SIG-M5 treated with dmso at 0.1 percent for 504 hours (cell line): ENCODE data around the gene ATP5PB.

Source experiments
- DNase-seq: peaks from one replicate; lab custom pipeline; 2025; ENCODE audit not compliant: unreplicated experiment; lab: John Stamatoyannopoulos, UW

The ATP5PB gene

GRCh38 chr1:111446546-111446945, 2.7 kb upstream of the ATP5PB start:
- no peak for DNase-seq

- no peak for DNase-seq
Measured at GRCh38 chr1:111446967-111447892, 2.0 kb upstream of the ATP5PB start.

DNA sequence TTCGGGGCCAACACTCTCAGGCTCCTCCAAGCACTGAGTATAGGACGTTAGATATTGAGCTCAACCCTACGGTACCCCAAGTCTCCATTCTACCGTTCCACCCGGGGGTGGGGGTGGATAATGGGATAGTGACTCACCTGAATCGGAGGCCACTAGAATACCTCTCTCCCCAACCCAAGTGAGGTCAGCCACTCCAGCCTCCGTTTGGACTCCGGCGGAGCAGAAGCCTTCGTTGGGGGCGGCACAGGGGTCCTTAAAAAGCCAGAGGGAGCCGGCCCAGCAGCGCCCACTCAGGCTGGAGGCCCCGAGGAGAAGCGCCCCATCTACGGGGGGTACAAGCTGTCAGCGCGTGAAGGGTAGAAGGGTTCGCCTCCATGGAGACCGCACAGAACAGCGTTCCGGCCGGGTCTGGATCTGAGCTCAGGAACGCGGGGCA, 764 bp upstream of the ATP5PB start:
- DNase-seq = no peak

DNA sequence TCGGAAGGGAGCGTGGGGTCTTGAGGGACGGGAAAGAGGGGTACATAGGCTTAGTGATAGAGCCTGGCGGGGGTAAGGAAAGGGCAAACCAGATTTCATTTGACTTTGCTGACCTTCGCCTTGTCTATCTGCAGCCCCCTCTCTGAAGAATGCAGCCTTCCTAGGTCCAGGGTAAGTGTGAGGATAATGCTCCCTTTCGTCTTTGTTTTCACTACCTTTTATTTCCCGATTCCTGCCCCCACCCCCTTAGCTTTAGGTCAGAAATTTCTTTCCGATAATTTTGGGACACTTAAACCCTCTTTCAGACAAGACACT, 396 bp downstream of the ATP5PB start:
- no peak for DNase-seq

DNA sequence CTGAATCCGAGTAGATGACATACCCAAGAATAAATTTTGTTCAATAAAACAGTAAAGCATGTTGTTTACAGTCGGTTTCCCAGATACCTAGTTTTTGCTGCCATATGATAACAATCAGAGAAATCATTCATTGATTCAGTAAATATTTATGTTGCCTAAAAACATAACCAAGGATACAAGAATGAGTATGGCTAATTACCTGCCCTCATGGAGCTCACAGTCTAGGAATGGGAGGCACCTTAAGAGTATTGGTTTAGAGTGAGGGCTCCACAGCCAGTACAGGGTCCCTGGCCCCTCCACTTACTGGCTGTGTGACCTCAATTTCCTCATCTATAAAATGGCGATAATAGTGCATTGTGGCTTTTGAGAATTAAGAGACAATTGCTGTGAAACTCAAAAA, 921 bp downstream of the ATP5PB start:
- no peak for DNase-seq

- DNase-seq = no peak
Measured at GRCh38 chr1:111452581-111452980, 3.3 kb downstream of the ATP5PB start.

DNA sequence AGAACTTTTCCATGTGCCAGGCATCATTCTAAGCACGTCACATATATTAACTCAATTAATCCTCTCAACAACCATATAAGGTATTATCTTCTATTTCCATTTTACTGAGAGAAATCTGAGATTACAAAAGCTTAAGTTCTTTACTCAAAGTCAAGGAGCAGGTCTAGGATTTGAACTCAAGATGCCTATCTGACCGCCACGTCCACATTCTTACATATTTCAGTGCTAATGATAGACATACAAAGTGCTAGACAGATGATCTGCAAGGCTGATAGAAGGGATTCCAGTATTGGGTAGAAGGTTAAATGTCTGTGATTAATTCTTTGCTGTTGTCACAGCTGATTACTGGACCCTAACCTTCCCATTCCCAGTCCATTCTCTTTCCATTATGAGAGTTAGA, 4.4 kb downstream of the ATP5PB start:
- DNase-seq = no peak

DNA sequence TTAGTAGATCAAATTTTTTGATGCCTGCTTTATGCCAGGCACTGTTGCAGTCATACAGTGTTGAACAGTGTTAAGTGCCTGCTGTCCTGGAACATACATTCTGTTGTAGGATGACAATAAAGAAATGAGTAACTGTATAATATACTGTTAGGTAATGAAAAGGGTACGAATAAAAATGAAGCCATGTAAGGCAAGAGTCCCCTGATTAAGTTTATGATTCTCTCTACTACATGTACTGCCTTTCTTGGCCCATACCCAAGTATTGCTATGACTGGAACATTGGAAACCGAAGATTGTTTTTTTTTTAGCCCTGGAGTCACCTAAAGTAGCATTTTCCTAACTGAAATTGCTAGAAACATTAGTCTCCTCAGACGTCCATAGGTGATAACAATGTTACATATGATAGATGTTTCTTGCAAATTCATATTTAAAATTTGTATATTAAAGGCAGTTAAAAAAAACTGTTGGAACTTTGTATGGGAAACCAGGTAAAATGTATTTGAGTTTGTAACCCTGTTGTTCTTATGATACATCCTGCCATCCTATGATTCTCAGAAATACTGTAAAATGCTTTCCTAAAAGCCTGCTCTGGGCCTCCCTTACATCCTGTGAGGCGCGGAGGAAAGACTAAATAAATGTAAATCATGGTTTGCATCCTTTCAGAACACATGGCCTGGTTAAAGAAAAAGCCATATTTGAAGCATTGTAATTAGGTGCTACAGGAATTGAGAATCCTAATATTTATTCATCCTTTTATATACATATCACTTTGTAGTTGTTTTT, 5.8 kb downstream of the ATP5PB start:
- DNase-seq = no peak

- DNase-seq = no peak
Measured at GRCh38 chr1:111455642-111456031, 6.4 kb downstream of the ATP5PB start.

DNA sequence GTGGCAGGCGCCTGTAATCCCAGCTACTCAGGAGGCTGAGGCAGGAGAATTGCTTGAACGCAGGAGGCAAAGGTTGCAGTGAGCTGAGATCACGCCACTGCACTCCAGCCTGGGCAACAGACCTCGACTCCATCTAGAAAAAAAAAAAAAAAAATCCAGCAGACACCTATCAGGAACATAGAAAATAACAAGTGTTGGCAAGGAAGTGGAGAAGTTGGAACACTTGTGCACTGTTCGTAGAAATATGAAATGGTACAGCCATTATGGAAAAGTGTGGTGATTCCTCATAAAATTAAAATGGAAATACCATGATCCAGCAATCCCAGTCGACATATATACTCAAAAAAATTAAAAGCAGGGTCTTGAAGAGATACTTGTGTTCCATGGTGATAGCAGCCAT, 12.5 kb downstream of the ATP5PB start:
- DNase-seq = no peak

DNA sequence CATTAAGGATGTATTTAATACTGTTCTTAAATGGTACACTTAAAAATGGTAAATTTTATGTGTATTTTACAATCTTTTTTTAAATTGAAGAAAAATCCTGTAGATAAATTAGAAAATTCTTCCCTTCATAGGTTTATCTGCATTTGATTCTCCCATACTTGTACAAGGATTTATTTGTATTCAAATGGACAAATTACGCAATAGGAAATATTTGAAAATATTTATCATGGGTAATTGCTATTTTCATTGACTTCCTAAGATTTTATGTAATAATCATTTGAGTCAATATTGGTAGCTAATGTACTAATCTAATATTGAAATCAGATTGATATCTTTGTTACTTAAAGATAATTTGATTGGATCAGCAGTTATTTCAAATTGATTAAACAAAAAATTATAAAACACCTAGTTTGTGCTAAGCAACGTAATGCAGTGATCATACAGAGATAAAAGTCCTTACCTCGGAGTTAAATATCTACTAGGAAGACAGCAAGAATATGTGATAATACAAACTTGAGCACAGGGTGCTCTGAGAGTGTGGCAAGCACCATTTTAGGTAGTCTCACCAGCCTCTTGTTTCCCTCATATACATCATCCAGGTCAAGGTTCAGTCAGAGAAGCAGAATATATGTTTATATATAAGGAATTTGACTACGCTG, 13.2 kb downstream of the ATP5PB start:
- no peak for DNase-seq

GRCh38 chr1:111463029-111463683, 13.9 kb downstream of the ATP5PB start:
- DNase-seq = no peak

GRCh38 chr1:111465754-111466153, 16.5 kb downstream of the ATP5PB start:
- no peak for DNase-seq

DNA sequence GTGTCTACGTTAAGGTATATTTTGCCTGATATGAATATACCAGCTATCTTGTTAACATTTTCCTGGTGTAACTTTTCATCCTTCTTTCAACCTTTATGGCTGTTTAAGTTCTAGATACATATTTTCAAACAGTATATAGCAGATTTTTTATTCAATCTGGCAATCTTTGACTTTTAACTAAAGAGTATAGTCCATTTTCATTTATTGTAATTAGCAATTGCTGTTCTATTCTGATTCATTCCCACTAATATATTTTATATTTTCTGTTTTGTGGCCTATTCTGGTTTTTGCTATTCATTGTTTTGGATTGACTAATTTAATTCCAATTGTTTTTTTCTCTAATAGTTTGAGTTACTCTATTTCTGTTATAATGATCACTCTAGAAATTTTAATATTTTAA, 17.2 kb downstream of the ATP5PB start:
- no peak for DNase-seq

GRCh38 chr1:111467865-111468716, 18.8 kb downstream of the ATP5PB start:
- DNase-seq = no peak

- DNase-seq = no peak
Measured at GRCh38 chr1:111468717-111469100, 19.4 kb downstream of the ATP5PB start.

GRCh38 chr1:111469539-111469938, 20.3 kb downstream of the ATP5PB start:
- no peak for DNase-seq

DNA sequence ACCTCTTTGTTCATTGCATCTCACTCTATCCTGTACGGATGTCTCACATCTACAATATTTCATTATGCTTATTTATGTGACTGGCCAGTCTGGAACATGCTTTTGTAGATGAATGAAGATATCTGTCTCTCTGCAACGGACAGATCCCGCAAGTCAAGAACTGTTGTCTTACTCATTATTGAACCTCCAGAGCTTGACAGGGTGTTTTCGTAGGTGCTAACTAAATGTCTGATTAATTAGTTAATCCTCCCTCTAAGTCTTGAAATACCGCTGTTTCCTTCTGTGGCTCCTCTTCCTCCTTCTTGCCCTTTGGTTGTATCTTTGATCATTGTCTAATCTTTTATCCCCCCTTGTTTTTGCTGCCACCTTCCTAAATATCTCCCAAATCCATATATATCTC, 21.3 kb downstream of the ATP5PB start:
- no peak for DNase-seq

GRCh38 chr1:111471012-111471411, 21.7 kb downstream of the ATP5PB start:
- peak; percentile 98 for DNase-seq

DNA sequence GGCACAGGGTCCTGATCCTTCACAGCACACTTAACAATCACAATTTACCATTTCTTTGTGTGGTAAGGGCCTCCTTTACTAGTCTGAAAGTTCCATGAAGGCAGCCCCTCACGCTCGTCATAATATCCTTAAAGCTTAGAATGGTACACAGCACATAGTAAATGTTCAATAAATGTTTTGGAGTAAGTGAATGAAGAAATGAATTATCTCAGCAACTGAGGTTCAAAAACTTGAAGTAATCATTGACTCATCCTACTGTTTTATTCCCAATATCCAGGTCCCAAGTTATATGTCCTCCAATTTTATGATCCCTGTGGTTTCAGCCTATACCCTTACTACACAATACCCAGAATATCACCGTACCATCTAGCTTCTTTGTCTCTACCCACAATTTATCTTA, 22.3 kb downstream of the ATP5PB start:
- no peak for DNase-seq
